Right cardiac atrium (tissue), 5 donors: ENCODE data around the gene CARMIL1. TPM values are rescaled to one million over a fixed set of nuclear protein-coding genes. Genes with fewer than 3 reads are reported as not detected.
A peak's percentile ranks its signal among the peaks of the same experiment; 100 is the strongest.

ENCODE experiments used
- ATAC-seq, 2 donors: fragments of 200-7000 bp; cut with Tn5 transposase; one replicate each; pipeline versions ENCODE4 v1.8.0 to v1.9.1; 2020; ENCODE audit warnings: moderate library complexity in 2 of 2, mild to moderate bottlenecking in 1 of 2
- DNase-seq, 3 donors: peaks; one replicate each; pipeline ENCODE4 v3.0.0-alpha.2; 2020
- H3K27ac ChIP-seq: one replicate; pipeline ENCODE4 v1.5.1; 2013; ENCODE audit warnings: mild to moderate bottlenecking, low read length, control low read depth, moderate library complexity
- H3K27me3 ChIP-seq: one replicate; pipeline ENCODE4 v1.6.1; 2013; ENCODE audit not compliant: control insufficient read depth, insufficient read depth
- H3K4me1 ChIP-seq: one replicate; pipeline ENCODE4 v1.6.1; 2013; ENCODE audit warnings: low read length; ENCODE audit not compliant: control insufficient read depth, insufficient read depth
- H3K4me3 ChIP-seq: one replicate; pipeline ENCODE4 v1.5.1; 2013; ENCODE audit warnings: low read length, control low read depth
- H3K9me3 ChIP-seq: one replicate; pipeline ENCODE4 v1.6.1; 2013; ENCODE audit warnings: low read length; ENCODE audit not compliant: control insufficient read depth
- WGBS: extraction: QIAGEN DNeasy Blood & Tissue Kit; methylation state at CpG from one replicate; pipeline ENCODE4 v1.1.7; 2013; 5-methylcytosine and 5-hydroxymethylcytosine counted together
- intact Hi-C, 4 donors: fragments of 100-400 bp; cut with DNase I; formaldehyde crosslinking; loops; one replicate each; pipeline versions ENCODE4 v1.11.0 to v1.14.0; 2022 to 2023
- polyA plus RNA-seq: library from polyadenylated mRNA; stranded (reverse); fragments of 200-250 nt; gene quantifications from one replicate; pipeline ENCODE4 v1.2.3, GENCODE V29; 2013
- total RNA-seq, 4 donors: library from RNA; stranded (reverse); fragmentation: NEBNext Ultra II Directional; extraction: Animal tissue kit (Norgen Biotek cat#: 25700); gene quantifications; one replicate each; pipeline ENCODE4 v1.2.1, GENCODE V29; 2021
- donor health status: healthy with polysubstance abuse.
- donor health status: DM: no; HTN: yes; CAD: no.
- donor health status: DM: no; HTN: no; CAD: no.
- donor health status: DM: no; HTN: yes; CAD: no; lungs with severe emphysema.
- donor health status: DM: yes; HTN: yes; CAD: no.

The CARMIL1 gene
- total and polyA plus RNA-seq, 5 donors, result 9.5 to 19.8 (median 17.7) TPM

GRCh38 chr6:25640446-25640845 is 361.3 kb downstream of the CARMIL1 start:
- no peaks in the 10 kb centered on the region for H3K4me1 ChIP-seq
- no peak for DNase-seq
- no peaks in the 10 kb centered on the region for H3K9me3 ChIP-seq
- no peak overlapping the region for H3K27ac ChIP-seq
- H3K4me3 ChIP-seq, result no peak overlapping the region
- WGBS, result 83% methylated on average over 5 of the region's 5 CpGs
- no peak for ATAC-seq
- intact Hi-C loops, result no loop called here
- no peaks in the 10 kb centered on the region for H3K27me3 ChIP-seq

GRCh38 chr6:25640891-25641290 is 361.7 kb downstream of the CARMIL1 start:
- WGBS, result 77% methylated on average over 4 of the region's 4 CpGs
- DNase-seq (no peak), ATAC-seq (no peak)
- Histone ChIP-seq H3K9me3 (no peaks in the 10 kb centered on the region), H3K4me1 (no peaks in the 10 kb centered on the region), H3K27me3 (no peaks in the 10 kb centered on the region), H3K4me3 (no peak overlapping the region), H3K27ac (no peak overlapping the region)
- intact Hi-C loops, result no loop called here

DNA sequence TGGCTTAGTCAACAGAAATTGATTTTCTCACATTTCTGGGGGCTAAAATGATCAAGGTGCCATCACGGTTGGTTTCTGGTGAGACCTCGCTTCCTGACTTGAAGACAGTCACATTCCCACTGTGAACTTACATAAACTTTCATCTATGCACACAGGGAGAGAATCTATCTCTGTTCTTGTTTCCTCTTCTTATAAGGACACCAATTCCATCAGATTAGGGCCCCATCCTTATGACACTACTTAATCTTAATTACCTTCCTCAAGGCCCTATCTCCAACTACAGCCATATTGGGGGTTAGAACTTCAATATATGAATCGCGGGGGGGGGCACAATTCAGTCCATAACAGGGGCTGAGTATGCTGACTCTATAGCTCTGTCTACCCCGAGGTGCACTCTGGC is 362.2 kb downstream of the CARMIL1 start:
- no peak overlapping the region for H3K27ac ChIP-seq
- WGBS, result 76% methylated on average over 5 of the region's 5 CpGs
- intact Hi-C loops, result no loop called here
- ATAC-seq (no peak), DNase-seq (no peak)
- H3K27me3 ChIP-seq, result no peaks in the 10 kb centered on the region
- no peak overlapping the region for H3K4me3 ChIP-seq
- H3K4me1 ChIP-seq, result no peaks in the 10 kb centered on the region
- no peaks in the 10 kb centered on the region for H3K9me3 ChIP-seq

DNA sequence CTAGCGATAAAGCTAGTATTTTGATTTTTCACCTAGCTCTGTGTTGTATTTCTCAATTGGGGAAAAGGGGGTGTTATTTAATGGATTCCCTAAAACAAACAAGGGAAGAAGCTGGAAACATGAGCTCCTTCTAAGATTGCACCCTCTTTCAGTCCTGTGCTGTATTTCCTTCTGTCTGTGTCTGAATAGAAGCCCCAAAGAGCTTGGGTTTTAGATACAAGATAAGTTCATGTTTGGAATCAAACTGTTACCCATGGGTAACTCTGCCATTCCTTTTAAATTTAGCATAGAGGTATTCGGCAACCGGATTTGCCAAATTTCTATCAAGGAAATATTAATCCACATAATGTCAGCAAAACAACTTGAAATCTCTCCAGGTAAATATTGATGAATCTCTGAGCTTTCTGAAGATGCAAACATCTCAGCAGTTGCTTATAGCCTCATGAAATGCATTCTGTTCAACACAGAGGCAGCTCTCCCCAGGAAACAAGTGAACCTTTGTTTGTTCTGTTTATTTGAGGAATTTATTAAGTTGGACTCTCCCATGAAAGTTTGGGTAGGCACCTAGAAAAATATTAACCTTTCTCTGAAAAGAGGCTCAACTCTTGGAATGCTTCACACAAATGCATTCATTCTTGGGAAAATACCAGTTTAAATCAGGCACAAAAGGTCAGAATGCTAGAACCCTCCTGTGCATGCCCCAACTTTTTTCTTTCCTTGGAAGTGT is 362.9 kb downstream of the CARMIL1 start:
- no peak overlapping the region for H3K4me3 ChIP-seq
- no peaks in the 10 kb centered on the region for H3K27me3 ChIP-seq
- 94% methylated on average over 3 of the region's 3 CpGs for WGBS
- H3K4me1 ChIP-seq, result no peaks in the 10 kb centered on the region
- no peaks in the 10 kb centered on the region for H3K9me3 ChIP-seq
- intact Hi-C loops, result no loop called here
- no peak for DNase-seq
- ATAC-seq, result no peak
- no peak overlapping the region for H3K27ac ChIP-seq

- Histone ChIP-seq H3K4me1 (no peaks in the 10 kb centered on the region), H3K27ac (no peak overlapping the region), H3K27me3 (no peaks in the 10 kb centered on the region), H3K9me3 (no peaks in the 10 kb centered on the region), H3K4me3 (no peak overlapping the region)
- intact Hi-C loops, result no loop called here
- DNase-seq (no peak), ATAC-seq (no peak)
- WGBS, result 80% methylated on average over 3 of the region's 3 CpGs
Measured at GRCh38 chr6:25642667-25643328, 363.6 kb downstream of the CARMIL1 start.

GRCh38 chr6:25645916-25646315 is 366.7 kb downstream of the CARMIL1 start:
- intact Hi-C loops, result no loop called here
- DNase-seq (no peak), ATAC-seq (no peak)
- Histone ChIP-seq H3K27ac (no peak overlapping the region), H3K4me3 (no peak overlapping the region), H3K9me3 (no peaks in the 10 kb centered on the region), H3K4me1 (no peaks in the 10 kb centered on the region), H3K27me3 (no peaks in the 10 kb centered on the region)
- 55% methylated on average over 4 of the region's 4 CpGs for WGBS

- intact Hi-C loops, result no loop called here
- Histone ChIP-seq H3K9me3 (no peaks in the 10 kb centered on the region), H3K27me3 (peaks cover 3% of the 10 kb centered on the region), H3K4me1 (no peaks in the 10 kb centered on the region), H3K27ac (no peak overlapping the region), H3K4me3 (no peak overlapping the region)
- 41% methylated on average over 1 of the region's 1 CpG for WGBS
- ATAC-seq, result peak in 1 of 2 donors; percentile 83
- DNase-seq, result no peak
Measured at GRCh38 chr6:25649611-25650010, 370.4 kb downstream of the CARMIL1 start.

GRCh38 chr6:25652007-25652515 is 372.9 kb downstream of the CARMIL1 start, which contains the start of gene SCGN:
Gene SCGN (plus strand): TSS chr6:25652215. CDS start chr6:25652404, 189 bp downstream.
- WGBS, result 2% methylated on average over 35 of the region's 35 CpGs
- no peak within 1 kb of the TSS for H3K4me3 ChIP-seq

DNA sequence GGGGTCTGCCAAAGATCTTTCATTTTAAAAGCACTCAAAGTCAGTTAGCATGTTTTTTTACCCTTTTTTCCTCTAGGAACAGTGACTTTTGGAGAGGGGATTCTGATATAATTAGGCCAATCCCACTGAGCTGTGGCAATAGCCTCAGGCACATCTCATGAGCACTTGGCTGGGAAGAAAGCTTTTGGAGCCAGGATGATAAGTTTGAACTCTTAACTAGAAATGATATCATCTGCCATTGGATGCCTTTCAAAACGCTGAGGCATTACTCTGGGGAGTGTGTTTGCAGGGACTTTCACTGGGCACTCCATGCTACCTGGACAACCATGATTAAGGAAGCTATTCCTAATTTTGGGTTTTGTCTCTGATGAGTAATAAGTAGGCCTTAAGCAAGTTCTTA is 376.5 kb downstream of the CARMIL1 start:
- ATAC-seq, result no peak
- no peak for DNase-seq
- no peak overlapping the region for H3K4me3 ChIP-seq
- H3K27me3 ChIP-seq, result peaks cover 3% of the 10 kb centered on the region
- H3K4me1 ChIP-seq, result no peaks in the 10 kb centered on the region
- WGBS, result 25% methylated on average over 1 of the region's 1 CpG
- intact Hi-C loops, result no loop called here
- H3K27ac ChIP-seq, result no peak overlapping the region
- no peaks in the 10 kb centered on the region for H3K9me3 ChIP-seq

More at GRCh38 chr6:25652007-25652515, 372.9 kb downstream of the CARMIL1 start, which contains the start of gene SCGN:
- DNase-seq (peak; percentile 67 to 89 (median 84)), ATAC-seq (peak; percentile 80 to 89)
- intact Hi-C loops, result no loop called here
- Histone ChIP-seq H3K27me3 (peaks cover 3% of the 10 kb centered on the region), H3K4me1 (no peaks in the 10 kb centered on the region), H3K27ac (no peak within 1 kb of the TSS), H3K9me3 (no peaks in the 10 kb centered on the region)

DNA sequence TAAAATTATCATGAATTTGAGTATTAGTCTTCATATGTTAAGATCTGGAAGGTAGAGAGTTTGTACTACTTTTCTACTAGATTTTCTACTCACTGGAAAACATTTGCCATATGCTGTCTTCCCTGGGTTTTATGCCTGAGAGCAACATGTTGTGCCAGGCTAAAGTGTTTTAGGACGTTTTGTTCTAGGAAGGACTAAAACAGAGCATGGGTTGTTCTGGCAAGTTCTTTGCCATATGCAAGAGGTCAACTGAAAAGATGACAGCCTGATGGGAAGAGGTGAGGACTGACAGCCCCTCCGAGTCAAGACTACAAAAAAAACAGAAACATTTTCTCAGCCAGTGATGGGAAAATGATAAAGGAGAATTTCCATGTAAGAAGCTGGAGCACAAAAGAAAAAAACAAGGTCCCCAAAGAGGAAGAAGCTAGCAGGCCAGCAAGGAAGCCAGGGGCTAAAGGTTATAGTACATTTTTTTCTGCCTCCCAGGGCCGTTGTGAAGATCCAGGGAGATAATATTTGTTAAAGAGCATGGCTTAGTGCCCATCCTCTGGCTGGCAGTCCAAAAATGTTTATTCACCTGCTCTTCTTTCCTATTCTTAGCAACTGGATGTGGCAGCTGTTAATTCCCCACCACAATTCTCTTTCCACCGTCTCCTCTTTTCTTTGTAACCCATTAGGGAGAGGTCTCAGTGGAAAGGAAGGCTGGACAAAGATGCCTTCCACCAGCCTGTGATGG is 380.6 kb downstream of the CARMIL1 start:
- Histone ChIP-seq H3K27me3 (no peaks in the 10 kb centered on the region), H3K9me3 (no peaks in the 10 kb centered on the region), H3K4me1 (no peaks in the 10 kb centered on the region), H3K27ac (no peak overlapping the region), H3K4me3 (no peak overlapping the region)
- WGBS, result 24% methylated on average over 4 of the region's 4 CpGs
- no peak for DNase-seq
- intact Hi-C loops, result no loop called here
- peak in 1 of 2 donors; percentile 36 for ATAC-seq

DNA sequence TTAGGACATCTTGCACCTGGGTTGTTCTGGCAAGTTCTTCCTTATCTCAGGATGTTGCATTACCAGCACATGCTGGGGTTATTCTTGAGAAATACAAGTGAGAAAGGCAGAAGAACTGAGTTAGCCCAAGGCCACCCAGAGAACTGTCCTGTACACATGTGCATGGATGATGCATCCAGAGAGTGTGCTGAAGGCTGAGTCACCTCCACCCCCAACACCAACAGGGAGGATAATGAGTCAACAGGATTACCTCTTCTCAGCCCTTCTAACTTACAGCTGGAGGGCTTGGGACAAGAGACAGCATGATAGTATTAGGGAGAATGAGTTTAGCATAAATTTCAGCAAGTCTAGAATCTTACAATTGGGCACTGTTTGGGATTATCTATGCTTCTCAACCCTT is 381.3 kb downstream of the CARMIL1 start:
- DNase-seq (no peak), ATAC-seq (no peak)
- Histone ChIP-seq H3K4me3 (no peak overlapping the region), H3K27ac (no peak overlapping the region), H3K9me3 (no peaks in the 10 kb centered on the region), H3K27me3 (no peaks in the 10 kb centered on the region), H3K4me1 (no peaks in the 10 kb centered on the region)
- intact Hi-C loops, result no loop called here
